A673 (cell line): ENCODE results near the gene ADAM12.

Source experiments
- CTCF ChIP-seq: fragments of 300-800, 200-600 bp; sonication (generic); conservative IDR thresholded peaks from 2 replicates; pipeline ENCODE4 v1.5.1; 2017; ENCODE audit warnings: low read depth, mild to moderate bottlenecking, antibody characterized with exemption, low read length, moderate library complexity, mixed read lengths
- EZH2 ChIP-seq: fragments of 200-600 bp; sonication (generic); IDR thresholded peaks from 2 replicates; pipeline ENCODE4 v1.6.1; 2017; ENCODE audit warnings: borderline replicate concordance, low read depth, mild to moderate bottlenecking, mixed read lengths, antibody characterized with exemption, low read length; ENCODE audit not compliant: poor library complexity, severe bottlenecking

DNA sequence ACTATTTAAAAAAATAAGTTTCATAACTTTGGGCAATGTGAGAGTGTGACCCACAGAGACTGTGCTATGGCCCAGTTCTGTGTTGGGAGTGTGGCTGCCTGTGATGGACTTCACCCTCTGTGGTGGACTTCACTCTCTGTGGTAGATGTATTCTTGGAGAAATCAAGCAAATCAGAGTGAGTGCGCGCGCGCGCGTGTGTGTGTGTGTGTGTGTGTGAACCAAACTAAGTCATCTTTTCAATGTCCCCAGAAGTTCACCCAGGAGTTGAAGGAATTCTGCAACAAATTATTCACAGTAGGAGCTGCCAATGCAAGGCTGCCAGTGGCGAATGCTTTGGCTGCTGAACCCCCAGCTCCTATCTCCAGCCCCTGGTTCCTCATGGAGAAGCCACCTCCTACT, 184.5 kb downstream of the ADAM12 start:
- TF ChIP-seq EZH2 (no peak), CTCF (no peak)
